Left lobe of liver (tissue), 2 donors: Measurements from ENCODE around the gene PRDX5. TPM values are rescaled to one million over a fixed set of nuclear protein-coding genes. Genes with fewer than 3 reads are reported as not detected.

Source experiments
- ATAC-seq: fragments of 200-7000 bp; cut with Tn5 transposase; one replicate; pipeline ENCODE4 v1.9.1; 2020; ENCODE audit warnings: mild to moderate bottlenecking, moderate library complexity
- DNase-seq: peaks from one replicate; pipeline ENCODE4 v3.0.0-alpha.2; 2020; ENCODE audit warnings: low spot score
- total RNA-seq: library from RNA; stranded (reverse); gene quantifications from one replicate; pipeline ENCODE4 v1.2.1, GENCODE V29; 2021
- donor health status: DM: no; HTN: no; CAD: no; lungs with moderate emphysema.
- donor health status: DM: no; HTN: yes; CAD: no.

Gene PRDX5
- total RNA-seq: 96.4 TPM

GRCh38 chr11:64317961-64318765, at the start of gene PRDX5:
TSS of gene PRDX5 (plus strand) at chr11:64318121. CDS start at chr11:64318216, 95 bp downstream.
- DNase-seq: peak; percentile 98
- ATAC-seq: peak; percentile 82

DNA sequence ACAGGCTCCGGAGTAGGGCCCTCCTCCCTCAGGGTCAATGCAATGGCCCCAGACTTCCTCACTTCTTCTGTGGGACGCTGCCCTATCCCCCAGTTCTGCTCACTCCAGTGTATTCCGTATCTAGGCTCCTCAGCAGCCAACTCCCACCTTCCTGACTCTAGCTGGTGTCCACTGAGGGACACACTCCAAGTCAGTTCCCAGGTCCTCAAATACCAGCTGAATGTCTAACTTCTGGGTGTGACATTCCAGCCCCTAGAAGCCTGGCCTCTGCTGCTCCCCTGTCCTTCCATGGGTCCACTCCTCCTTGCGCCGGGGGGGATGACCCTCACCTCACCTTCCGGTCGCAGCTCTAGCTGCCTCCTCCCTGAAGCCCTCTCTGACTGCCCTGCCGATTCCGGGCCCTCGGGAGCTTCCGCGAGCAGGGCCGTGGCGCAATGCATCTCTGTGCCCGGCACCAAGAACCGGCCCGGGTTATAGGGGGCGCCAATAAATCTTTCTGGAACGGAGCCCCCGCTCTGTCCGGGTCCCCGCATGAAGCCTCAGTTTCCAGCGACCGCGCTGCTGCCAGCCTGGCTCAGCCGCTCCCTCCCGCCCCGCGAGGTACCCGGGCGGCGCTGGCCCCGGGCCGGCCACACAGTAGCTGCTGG, 48.9 kb upstream of the PRDX5 start:
- ATAC-seq (peak; percentile 21), DNase-seq (peak; percentile 73)

DNA sequence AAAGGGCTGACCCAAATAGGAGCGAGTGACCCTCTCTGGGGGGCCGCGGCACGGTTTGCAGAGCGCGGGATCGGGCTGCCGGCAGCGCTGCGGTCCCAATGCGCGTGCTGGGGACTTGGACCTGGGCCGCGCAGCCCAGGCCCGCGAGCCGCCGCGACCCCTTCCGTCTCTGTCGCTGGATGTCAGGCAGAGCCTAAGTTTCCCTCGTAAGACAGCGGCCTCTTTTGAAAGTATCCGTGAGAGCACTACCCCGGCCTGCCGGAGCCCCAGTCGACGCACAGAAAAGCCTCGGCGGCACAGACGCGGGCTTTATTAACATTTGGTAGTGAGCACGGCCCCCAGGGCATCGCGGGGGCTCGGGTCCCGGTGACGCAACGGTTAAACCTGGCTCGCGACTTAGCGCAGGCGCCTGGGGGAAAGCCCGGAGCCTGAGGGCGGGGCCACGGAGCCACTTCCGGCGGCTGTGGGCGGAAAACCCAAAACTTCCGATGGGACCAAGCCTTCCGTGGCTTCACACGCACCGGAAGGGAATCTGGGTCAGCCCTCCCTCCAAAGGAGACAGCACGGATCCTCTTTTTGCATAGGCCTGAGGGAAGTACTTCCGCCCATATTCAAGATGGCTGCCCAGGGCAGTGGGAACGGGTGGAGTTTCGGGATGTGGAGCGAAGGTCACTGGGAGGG, 48.2 kb upstream of the PRDX5 start:
- ATAC-seq: peak; percentile 77
- DNase-seq: peak; percentile 99

DNA sequence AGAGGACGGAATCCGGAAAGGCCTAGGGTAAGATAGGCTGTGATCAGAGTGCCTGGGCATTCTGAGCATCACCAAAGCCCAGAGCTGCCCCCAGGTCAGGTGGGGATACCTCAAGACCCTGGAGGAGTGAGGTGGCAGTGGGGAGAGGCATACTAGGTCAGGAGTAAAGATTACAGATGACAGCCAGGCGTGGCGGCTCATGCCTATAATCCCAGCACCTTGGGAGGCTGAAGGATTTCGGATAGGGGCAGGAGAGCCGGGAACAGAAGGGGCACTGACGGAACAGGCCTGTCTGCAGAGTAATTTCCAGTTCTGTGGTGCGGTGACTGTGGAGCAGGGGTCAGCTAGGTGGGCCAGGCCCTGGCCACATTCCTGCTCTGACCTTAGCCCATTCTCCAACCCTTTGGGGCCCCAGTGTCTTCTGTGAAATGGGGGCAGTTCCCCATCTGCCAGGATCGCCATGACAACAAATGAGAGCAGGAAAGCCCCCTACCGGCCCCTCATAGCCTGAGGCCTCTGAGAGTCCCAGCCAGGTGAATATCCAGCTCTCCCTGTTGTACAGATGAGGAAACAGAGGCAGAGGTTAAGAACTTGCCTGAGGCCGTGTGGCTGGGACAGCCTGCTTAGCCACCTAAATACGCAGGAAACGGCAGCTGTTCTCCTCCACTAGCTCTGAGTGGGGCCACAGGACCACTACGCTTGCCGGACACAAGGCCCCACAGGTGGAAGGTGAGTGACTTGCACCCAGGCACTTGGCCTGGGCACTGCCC, 42.7 kb upstream of the PRDX5 start:
- no peak for ATAC-seq
- no peak for DNase-seq

DNA sequence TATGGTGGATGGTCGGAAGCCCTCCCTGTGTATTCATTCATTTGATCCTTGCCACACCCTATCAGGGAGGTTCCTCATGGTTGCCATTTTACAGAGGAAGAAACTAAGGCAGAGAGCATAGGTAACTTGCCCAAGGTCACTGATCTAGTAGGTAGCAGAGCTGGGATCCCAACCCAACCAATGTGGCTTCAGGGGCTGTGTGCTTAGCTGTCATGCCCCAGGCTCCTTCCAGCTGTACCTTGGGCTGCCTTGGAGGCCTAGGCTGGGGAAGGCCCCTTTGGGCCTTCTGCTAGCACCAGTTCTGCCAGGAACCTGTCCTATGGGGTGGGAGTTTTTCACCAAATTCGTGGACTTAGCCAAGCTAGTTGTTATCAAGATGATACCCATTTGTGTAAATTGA, 42.1 kb upstream of the PRDX5 start:
- DNase-seq: no peak
- ATAC-seq: no peak

GRCh38 chr11:64276653-64277431, 41.1 kb upstream of the PRDX5 start:
- ATAC-seq (no peak), DNase-seq (no peak)

- DNase-seq (no peak), ATAC-seq (no peak)
Measured at GRCh38 chr11:64278576-64279190, 39.2 kb upstream of the PRDX5 start.

DNA sequence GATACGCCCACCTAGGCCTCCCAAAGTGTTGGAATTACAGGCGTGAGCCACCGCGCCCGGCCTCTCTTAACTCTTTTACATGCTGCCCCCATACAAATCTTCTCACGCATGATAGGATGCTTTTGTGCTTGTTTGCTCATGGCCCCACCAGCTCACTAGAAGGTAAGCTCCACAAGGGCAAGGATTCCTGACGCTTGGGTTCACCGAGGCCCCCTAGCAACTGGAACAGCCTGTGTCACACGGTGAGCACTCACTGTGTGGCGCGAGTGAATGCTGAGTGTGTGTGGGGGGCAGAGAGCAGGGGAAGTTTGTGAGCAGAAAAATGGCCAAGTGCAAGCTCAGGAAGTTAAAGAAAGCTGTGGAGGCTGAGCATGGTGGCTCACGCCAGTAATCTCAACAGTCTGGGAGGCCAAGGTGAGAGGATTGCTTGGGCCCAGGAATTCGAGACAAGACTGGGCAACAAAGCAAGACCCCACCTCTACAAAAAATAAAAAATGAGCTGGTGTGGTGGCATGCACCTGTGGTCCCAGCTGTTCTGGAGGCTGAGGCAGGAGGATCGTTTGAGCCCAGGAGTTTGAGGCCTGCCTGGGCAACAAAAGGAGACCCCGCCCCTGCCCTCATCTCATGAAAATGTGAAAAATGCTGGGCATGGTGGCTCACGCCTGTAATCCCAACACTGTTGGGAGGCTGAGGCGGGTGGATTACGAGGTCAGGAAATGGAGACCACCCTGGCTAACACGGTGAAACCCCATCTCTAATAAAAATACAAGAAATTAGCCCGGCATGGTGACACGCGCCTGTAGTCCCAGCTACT, 35.8 kb upstream of the PRDX5 start:
- no peak for DNase-seq

GRCh38 chr11:64283092-64283491, 34.8 kb upstream of the PRDX5 start:
- ATAC-seq (no peak), DNase-seq (no peak)

More for the DNA sequence above, 35.8 kb upstream of the PRDX5 start:
- ATAC-seq: no peak

- ATAC-seq: peak; percentile 86
Measured at GRCh38 chr11:64284048-64284961, 33.6 kb upstream of the PRDX5 start, which contains the start of gene BAD. TSS of gene BAD (minus strand) at chr11:64284665. CDS start at chr11:64284368, 297 bp downstream.

DNA sequence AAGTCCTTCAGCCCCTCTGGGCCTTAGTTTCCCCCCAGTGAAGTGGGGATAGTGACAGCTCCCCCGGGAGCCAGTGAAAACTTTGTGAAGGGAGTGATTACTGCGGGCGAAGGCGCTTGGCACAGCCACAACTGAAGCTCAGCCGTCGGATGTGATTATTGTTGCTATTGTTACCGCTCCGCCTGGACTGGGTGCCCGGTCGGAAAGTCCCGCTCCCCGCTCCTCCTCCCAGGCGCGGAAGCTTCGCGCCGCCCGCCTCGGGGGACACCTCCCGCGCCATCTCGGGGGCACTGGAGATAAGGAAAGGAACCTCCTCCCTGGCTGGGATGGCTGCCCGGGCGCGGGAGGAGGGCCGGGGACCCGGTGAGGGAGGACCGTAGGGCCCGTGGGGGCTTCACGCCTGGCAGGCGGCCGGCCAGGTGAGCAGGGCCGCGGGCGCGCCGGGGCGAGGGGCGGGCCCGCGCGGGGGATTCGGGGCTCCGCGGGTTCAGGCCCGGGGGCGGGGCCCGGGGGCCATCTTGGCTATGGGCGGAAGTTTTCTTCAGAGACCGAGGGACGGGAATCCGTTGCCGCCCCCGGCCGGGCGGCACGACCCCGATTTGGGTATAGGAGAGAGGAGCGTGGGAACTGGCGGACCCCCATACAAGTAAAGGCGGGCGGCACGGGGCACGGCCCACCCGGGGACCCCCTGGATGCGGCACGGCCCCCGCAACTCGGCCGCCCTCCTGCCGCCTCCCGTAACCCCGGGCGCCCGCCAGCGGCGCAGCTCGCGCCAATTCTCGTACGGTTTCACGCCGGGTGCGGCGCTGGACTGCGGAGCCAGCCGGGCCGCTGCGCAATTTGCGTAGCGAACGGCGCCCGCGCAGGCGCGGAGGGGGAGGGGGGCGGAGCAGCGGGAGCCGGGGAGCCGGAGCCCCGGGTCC, 32.7 kb upstream of the PRDX5 start, which contains the start of gene GPR137:
Gene GPR137, plus strand, starts transcription at position 887 of the 923 bp plus-strand sequence. CDS start 677 bp downstream, outside the sequence.
- DNase-seq (peak; percentile 90), ATAC-seq (peak; percentile 77)

More at GRCh38 chr11:64284048-64284961, 33.6 kb upstream of the PRDX5 start, which contains the start of gene BAD:
- peak; percentile 97 for DNase-seq

DNA sequence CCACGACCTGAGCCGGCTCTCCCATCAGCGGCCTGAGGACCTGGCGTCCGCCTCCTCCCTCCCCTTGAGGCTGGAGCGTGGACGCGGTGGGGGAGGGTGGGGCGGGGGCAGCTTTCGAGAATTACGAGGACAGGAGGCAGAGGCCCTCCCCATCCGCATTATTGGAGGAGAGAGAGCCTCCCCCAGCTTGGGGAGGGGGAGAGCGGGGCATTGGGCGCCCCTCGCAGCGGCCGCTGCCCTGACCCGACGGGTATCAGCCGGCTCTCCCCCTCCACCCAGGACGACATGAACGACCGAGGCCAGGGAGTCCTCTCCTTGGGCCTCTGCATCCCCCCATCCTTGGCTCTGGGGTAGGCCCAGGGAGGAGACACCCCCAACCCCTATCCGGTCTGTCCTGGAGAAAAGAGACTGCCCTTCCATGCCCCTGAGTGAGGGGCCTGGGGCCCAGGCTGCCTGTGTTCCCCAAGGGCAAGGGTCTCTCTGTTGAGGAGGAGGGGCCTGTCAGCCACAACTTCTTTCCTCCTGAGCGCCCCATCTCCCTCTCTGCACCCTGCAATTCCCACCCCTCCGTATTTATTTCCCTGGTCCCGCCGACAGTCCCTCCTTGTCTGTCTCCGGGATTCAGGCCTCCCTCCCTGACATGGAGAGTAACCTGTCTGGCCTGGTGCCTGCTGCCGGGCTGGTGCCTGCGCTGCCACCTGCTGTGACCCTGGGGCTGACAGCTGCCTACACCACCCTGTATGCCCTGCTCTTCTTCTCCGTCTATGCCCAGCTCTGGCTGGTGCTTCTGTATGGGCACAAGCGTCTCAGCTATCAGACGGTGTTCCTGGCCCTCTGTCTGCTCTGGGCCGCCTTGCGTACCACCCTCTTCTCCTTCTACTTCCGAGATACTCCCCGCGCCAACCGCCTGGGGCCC, 31.8 kb upstream of the PRDX5 start:
- ATAC-seq (peak; percentile 50), DNase-seq (peak; percentile 73)

DNA sequence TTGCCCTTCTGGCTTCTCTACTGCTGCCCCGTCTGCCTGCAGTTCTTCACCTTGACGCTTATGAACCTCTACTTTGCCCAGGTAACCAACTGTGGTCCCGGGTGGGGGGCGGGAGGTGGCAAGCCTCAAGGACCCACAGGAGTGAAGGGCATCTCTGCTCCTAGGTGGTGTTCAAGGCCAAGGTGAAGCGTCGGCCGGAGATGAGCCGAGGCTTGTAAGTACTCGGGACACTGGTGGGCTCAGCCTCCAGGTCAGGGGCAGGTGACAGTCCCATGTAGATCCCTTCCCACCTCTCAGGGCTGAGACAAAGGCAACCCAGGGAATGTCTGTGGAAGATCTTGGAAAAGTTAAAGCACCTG, 31.1 kb upstream of the PRDX5 start:
- ATAC-seq: no peak
- DNase-seq: no peak

DNA sequence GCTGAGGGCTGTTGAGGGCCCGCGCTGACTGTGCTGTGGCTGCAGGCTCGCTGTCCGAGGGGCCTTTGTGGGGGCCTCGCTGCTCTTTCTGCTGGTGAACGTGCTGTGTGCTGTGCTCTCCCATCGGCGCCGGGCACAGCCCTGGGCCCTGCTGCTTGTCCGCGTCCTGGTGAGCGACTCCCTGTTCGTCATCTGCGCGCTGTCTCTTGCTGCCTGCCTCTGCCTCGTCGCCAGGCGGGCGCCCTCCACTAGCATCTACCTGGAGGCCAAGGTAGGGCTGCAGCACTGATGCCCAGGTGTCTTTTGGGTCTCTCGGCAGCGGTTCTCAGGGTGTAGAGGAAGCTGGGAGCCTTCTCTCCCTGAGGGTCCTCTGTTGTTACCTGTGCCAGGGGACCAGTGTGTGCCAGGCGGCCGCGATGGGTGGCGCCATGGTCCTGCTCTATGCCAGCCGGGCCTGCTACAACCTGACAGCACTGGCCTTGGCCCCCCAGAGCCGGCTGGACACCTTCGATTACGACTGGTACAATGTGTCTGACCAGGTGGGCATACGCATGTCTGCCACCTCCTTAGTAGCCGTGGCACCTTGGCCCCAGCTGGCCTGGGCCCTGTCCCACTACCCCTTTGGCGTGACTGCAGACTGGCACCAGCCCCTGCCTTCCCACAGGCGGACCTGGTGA, 30.1 kb upstream of the PRDX5 start:
- no peak for DNase-seq
- ATAC-seq: no peak

DNA sequence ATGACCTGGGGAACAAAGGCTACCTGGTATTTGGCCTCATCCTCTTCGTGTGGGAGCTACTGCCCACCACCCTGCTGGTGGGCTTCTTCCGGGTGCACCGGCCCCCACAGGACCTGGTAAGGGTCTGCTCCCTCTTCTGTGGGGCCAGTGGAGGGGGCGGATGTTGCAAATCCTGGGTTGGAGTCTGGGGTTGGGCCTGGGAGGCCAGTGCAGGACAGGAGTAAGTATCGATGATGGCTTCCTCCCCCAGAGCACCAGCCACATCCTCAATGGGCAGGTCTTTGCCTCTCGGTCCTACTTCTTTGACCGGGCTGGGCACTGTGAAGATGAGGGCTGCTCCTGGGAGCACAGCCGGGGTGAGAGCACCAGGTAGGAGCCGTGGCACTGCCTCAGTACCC, 29.6 kb upstream of the PRDX5 start:
- DNase-seq: no peak
- ATAC-seq: no peak
